Hepatocyte (in vitro differentiated cells): Measurements from ENCODE around the gene GPR35.

Source experiments
- CTCF ChIP-seq: fragments of 200-600 bp; sonication (generic); IDR thresholded peaks from 2 replicates; pipeline ENCODE4 v1.5.1; 2016; ENCODE audit warnings: antibody characterized with exemption, mild to moderate bottlenecking; ENCODE audit not compliant: poor library complexity
- EZH2phosphoT487 ChIP-seq: fragments of 200-600 bp; sonication (generic); IDR thresholded peaks from one replicate; pipeline ENCODE4 v1.6.1; 2018; ENCODE audit warnings: antibody characterized with exemption, mild to moderate bottlenecking, low read depth, moderate library complexity; ENCODE audit not compliant: unreplicated experiment, severe bottlenecking

GRCh38 chr2:240603846-240604245 lies 21.4 kb upstream of the GPR35 start:
- no peak for TF ChIP-seq EZH2phosphoT487
- no peak for TF ChIP-seq CTCF
